Mucosa of descending colon (tissue), 3 donors: Measurements from ENCODE around the gene BOLL. TPM values are rescaled to one million over a fixed set of nuclear protein-coding genes. Genes with fewer than 3 reads are reported as not detected.
A peak's percentile ranks its signal among the peaks of the same experiment; 100 is the strongest.
"Not testable (repeated sequence)": the region's sequence is repeated elsewhere in the genome, so short reads cannot be mapped to it uniquely, and the experiment has no call there.

Experiments used
- ATAC-seq: fragments of 200-7000 bp; cut with Tn5 transposase; one replicate; pipeline ENCODE4 v1.9.1; 2020; ENCODE audit warnings: mild to moderate bottlenecking, moderate library complexity
- DNase-seq, 3 donors: peaks; one replicate each; pipeline ENCODE4 v3.0.0-alpha.2; 2020
- H3K36me3 ChIP-seq: fragments of 200-600 bp; one replicate; pipeline ENCODE4 v1.8.0; 2021; ENCODE audit warnings: low read depth, mild to moderate bottlenecking
- H3K4me1 ChIP-seq: fragments of 200-600 bp; one replicate; pipeline ENCODE4 v1.8.0; 2021; ENCODE audit warnings: low read depth, mild to moderate bottlenecking
- H3K4me3 ChIP-seq: fragments of 200-600 bp; one replicate; pipeline ENCODE4 v1.8.0; 2021; ENCODE audit warnings: mild to moderate bottlenecking
- H3K9me3 ChIP-seq: fragments of 200-600 bp; one replicate; pipeline ENCODE4 v1.8.0; 2021; ENCODE audit warnings: mild to moderate bottlenecking
- CTCF ChIP-seq: fragments of 200-600 bp; IDR thresholded peaks from one replicate; pipeline ENCODE4 v1.8.0; 2022; ENCODE audit warnings: antibody characterized with exemption, mild to moderate bottlenecking
- intact Hi-C, 2 donors: fragments of 100-400 bp; cut with DNase I in 1 of 2; cut with micrococcal nuclease in 1 of 2; formaldehyde crosslinking; loops; one replicate each; pipeline versions ENCODE4 v1.11.0 to v1.11.1; 2022; cut with DNase I, micrococcal nuclease
- total RNA-seq, 3 donors: library from RNA; stranded (reverse); fragmentation: NEBNext Ultra II Directional in 2 of 3; extraction: Animal tissue kit (Norgen Biotek cat#: 25700) in 2 of 3; gene quantifications; one replicate each; pipeline versions ENCODE4 v1.2.1 to v1.2.4, GENCODE V29; 2021 to 2023
- donor health status: DM: no; HTN: no; CAD: no; lungs with moderate emphysema.
- donor health status: DM: no; HTN: no; CAD: no.
- donor health status: DM: no; HTN: yes; CAD: no.

The BOLL gene
- total RNA-seq, 3 donors from 2014 or later, result 0.14 TPM; not detected in 2

- H3K36me3 ChIP-seq, result no peaks in the 10 kb centered on the region
- intact Hi-C loops, result no loop called here
- no peak for ATAC-seq
Observed at GRCh38 chr2:197706839-197707207, 78.3 kb downstream of the BOLL start.

DNA sequence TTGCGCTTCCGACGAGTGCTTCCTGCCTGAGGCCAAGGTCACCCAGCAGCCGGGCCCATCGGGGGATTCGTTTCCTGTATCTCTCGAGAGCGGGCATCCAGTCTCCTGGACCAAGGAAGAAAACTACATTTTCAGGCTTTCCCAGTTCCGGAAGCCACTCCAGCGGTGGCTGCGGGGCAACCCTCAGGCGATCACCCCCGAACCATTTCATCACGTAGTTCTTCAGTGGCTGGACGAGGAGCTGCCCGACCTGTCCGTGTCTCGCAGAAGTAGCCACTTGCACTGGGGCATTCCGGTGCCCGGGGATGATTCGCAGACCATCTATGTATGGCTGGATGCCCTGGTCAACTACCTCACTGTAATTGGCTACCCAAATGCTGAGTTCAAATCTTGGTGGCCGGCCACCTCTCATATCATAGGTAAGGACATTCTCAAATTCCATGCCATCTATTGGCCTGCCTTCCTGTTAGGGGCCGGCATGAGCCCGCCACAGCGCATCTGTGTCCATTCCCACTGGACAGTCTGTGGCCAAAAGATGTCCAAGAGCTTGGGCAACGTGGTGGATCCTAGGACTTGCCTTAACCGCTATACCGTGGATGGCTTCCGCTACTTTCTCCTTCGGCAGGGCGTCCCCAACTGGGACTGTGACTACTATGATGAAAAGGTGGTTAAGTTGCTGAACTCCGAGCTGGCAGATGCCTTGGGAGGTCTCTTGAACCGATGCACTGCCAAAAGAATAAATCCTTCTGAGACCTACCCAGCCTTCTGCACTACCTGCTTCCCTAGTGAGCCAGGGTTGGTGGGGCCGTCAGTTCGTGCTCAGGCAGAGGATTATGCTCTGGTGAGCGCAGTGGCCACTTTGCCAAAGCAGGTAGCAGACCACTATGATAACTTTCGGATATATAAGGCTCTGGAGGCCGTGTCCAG lies 78.9 kb downstream of the BOLL start:
- no peak for TF ChIP-seq CTCF
- peak overlapping the region; percentile 76 for H3K4me3 ChIP-seq
- no peaks in the 10 kb centered on the region for H3K36me3 ChIP-seq
- ATAC-seq (peak; percentile 2), DNase-seq (peak in 2 of 3 donors; percentile 33 to 52)
- no peaks in the 10 kb centered on the region for H3K9me3 ChIP-seq
- intact Hi-C loops, result no loop called here
- H3K4me1 ChIP-seq, result peaks cover 12% of the 10 kb centered on the region

More at GRCh38 chr2:197706839-197707207, 78.3 kb downstream of the BOLL start:
- no peak overlapping the region for H3K4me3 ChIP-seq
- H3K4me1 ChIP-seq, result peaks cover 12% of the 10 kb centered on the region
- DNase-seq, result peak in 1 of 3 donors; percentile 6
- no peaks in the 10 kb centered on the region for H3K9me3 ChIP-seq
- TF ChIP-seq CTCF, result no peak

- no peaks in the 10 kb centered on the region for H3K9me3 ChIP-seq
- TF ChIP-seq CTCF, result peak; percentile 7
- H3K36me3 ChIP-seq, result no peaks in the 10 kb centered on the region
- H3K4me3 ChIP-seq, result peak within 1 kb of the TSS; percentile 76
- peak; percentile 94 to 96 (median 95) for DNase-seq
- peak; percentile 97 for ATAC-seq
- peaks cover 12% of the 10 kb centered on the region for H3K4me1 ChIP-seq
- intact Hi-C loops, result no loop called here
Observed at GRCh38 chr2:197705121-197705911, 79.8 kb downstream of the BOLL start, which contains the start of gene MARS2. TSS of gene MARS2 (plus strand) at chr2:197705369. CDS start at chr2:197705406, 37 bp downstream.

GRCh38 chr2:197704434-197705120 lies 80.5 kb downstream of the BOLL start:
- Histone ChIP-seq H3K36me3 (no peaks in the 10 kb centered on the region), H3K4me1 (peaks cover 12% of the 10 kb centered on the region), H3K9me3 (no peaks in the 10 kb centered on the region), H3K4me3 (peak overlapping the region; percentile 76)
- intact Hi-C loops, result no loop called here
- no peak for DNase-seq
- TF ChIP-seq CTCF, result no peak
- ATAC-seq, result peak; percentile 52

- no peak for ATAC-seq
- no peak for DNase-seq
- intact Hi-C loops, result no loop called here
- no peaks in the 10 kb centered on the region for H3K36me3 ChIP-seq
- H3K9me3 ChIP-seq, result no peaks in the 10 kb centered on the region
- no peak for TF ChIP-seq CTCF
- H3K4me3 ChIP-seq, result no peak overlapping the region
- no peaks in the 10 kb centered on the region for H3K4me1 ChIP-seq
Observed at GRCh38 chr2:197700960-197701359, 84.2 kb downstream of the BOLL start.

DNA sequence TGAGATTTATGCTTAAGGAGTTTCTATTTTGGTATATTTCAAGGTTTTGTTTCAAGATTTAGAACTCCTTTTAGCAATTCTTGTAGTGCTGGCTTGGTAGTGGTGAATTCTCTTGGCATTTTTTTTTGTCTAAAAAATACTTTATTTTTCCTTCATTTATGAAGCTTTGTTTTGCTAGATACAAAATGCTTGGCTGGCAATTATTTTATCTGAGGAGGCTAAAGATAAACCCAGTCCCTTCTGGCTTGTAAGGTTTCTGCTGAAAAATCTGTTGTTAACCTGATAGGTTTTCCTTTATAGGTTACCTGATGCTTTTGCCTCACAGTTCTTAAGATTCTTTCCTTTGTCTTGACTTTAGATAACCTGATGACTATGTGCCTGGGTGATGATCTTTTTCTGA lies 85.4 kb downstream of the BOLL start:
- H3K9me3 ChIP-seq, DNase-seq, H3K4me1 ChIP-seq, ATAC-seq, intact Hi-C loops, H3K4me3 ChIP-seq, H3K36me3 ChIP-seq: not testable (repeated sequence)

DNA sequence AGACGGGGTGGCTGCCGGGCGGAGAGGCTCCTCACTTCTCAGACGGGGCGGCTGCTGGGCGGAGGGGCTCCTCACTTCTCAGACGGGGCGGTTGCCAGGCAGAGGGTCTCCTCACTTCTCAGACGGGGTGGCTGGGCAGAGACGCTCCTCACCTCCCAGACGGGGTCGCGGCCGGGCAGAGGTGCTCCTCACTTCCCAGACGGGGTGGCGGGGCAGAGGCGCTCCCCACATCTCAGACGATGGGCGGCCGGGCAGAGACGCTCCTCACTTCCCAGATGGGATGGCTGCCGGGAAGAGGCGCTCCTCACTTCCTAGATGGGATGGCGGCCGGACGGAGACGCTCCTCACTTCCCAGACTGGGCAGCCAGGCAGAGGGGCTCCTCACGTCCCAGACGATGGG lies 88.5 kb downstream of the BOLL start:
- ATAC-seq, H3K9me3 ChIP-seq, H3K36me3 ChIP-seq, DNase-seq, intact Hi-C loops, H3K4me1 ChIP-seq, H3K4me3 ChIP-seq: not testable (repeated sequence)

- H3K36me3 ChIP-seq, DNase-seq, intact Hi-C loops, H3K4me1 ChIP-seq, ATAC-seq, H3K4me3 ChIP-seq, H3K9me3 ChIP-seq: not testable (repeated sequence)
Observed at GRCh38 chr2:197695971-197696370, 89.1 kb downstream of the BOLL start.
